DMS53 treated with DMSO at 0.1 percent for 48 hours (cell line): ENCODE data around the gene RXRA.

Experiments
- DNase-seq: peaks from one replicate; lab custom pipeline; 2025; ENCODE audit not compliant: unreplicated experiment; lab: John Stamatoyannopoulos, UW

The RXRA gene

DNA sequence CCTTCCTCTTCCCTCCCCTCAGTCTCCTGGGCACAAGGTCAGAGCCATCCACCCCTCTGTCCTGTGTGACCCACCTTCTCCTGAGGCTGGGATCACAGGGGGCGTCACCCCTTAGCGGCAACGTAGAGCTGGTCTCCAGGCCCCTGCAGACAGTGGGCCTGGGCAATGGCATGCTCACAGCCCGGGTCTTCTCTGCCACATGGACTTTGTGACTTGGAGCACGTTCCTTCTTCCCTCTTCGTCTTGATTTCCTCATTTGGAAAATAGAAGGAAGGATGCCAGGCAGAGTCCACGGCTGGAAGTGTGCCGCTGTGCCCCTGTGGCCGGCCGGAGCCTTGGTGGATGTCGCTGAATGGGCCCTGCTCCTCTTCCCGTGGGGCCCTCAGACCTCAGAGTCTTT lies 10.0 kb downstream of the RXRA start:
- DNase-seq, result no peak

DNA sequence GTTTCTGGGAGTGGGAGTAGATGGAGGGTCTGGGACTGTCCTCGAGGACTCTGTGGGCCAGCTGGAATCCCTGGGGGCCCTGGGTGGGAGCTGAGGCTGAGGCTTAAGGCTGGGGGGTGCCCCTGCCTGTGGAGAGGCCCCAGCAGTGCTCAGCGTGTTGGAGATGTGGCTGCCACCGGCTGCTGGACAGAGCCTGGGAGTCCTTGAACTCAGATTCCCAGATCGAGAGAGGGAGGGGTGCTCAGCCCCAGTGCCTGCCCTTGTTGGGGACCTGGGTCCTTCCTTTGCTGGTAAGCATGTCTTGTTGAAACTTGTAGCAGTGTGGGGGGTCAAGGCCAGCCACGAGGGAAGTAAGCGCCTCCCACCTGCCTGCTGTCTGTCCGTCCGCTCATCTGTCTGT lies 10.7 kb downstream of the RXRA start:
- DNase-seq, result no peak

DNA sequence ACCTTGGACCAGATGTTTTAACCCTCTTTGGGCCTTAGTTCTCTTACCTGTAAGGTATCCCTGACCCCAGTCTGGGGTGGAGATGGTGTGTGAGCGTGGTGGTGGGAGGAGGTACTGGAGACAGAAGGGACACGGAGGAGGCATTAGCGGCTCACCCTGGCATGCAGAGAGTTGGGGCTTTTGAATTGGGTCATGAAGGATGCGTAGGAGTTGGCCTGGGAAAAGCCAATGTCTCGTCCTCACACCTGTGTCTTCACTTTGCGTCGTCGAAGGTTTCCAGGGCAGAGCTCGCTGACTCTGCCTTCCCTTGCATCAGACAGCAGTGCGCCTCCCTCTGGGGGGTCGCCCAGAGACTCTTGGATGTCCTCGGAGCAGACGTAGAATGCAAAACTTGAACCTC lies 11.2 kb downstream of the RXRA start:
- DNase-seq, result no peak

DNA sequence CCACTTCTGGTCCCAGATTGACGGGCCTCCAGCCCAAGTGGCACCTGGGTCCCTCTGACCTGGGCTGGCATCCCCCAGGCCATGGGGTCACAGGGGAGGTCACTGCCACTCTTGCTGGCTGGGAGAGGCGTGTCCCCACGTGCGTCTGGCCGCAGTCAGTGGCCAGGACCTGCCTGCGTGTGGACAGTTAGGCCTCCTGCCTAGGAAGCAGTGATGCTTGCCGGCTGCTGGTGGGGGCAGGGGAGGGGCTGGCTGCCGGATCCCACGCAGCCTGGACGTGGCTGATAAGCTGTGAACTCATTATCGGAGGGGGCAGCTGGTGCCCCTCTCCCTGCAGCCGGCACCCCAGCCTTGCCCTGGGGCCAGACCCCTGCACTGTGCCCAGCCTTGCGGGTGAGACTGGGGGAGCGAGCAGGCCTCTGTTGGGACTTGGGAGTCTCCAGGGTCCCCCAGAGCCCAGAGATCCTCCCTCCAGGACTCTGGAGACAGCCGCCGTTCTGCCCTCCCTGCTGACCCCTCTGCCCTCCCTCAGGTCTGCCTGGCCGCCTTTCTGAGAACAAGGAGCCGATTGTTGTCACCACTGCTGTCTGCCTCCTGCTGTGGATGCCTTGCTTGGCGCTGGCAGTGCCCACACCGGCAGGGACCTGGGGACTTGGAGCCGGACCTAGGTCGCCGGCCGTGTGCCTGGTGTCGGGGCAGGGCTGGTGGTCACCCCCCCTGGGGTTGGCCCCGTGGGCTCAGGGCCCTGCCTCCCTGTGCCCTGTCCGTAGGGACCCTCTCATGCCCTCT lies 12.3 kb downstream of the RXRA start:
- no peak for DNase-seq

DNA sequence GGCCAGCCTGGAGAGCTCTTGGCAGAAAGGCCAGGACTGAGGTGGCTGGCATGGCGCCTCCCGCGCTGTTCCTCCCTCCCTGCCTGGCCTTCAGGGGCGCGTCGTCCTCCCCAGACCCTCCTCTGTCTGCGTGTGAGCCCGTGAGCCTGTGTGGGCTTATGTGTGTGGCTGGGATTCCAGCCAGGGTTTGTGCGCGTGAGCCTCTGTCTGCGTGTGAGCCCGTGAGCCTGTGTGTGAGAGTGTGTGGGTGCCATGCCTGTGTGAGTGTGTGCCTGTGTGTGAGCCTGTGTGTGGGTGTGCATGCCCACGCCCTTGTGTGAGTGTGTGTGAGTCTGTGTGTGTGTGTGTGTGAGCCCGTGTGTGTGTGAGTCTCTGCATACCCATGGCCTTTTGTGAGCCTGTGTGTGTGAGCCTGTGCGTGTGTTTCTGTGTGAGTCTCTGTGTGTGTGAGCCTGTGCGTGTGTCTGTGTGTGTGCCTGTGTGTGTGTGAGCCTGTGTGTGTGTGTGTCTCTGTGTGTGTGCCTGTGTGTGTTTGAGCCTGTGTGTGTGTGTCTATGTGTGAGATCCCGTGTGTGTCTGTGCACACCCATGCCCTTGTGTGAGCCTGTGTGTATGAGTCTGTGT lies 13.0 kb downstream of the RXRA start:
- no peak for DNase-seq

DNA sequence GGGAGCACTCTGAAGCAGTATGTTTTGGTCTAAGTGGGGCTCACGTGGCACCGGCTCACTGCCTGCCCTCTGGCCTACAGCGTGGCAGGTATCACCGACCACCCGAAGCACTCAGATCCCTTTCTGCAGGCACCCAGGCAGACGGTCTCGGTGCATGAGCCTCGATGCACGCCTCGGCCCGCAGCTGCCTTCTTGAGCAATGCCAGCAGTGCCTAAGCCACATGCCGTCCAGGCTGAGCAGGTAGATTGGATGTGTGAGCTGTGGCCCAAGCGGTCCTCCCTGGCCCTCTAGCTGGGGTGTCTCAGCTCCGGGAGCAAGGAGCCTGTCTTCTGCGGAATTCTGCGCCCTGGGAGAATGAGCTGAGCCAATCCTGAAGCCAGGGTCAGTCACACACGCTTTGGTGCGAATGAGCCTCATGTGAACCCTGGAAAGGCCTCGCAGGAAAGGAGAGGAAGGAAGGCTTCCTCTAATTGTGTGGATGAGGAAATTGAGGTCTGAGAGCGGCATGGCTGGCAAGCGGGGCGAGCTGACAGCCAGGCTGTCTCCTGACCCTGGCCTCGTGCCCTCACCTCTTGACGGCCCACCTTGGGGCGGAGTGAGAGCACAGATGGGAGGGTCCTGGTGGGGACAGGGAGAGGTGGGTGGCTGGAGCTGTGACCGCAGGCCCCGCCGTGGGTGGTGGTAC lies 14.4 kb downstream of the RXRA start:
- DNase-seq, result no peak

DNA sequence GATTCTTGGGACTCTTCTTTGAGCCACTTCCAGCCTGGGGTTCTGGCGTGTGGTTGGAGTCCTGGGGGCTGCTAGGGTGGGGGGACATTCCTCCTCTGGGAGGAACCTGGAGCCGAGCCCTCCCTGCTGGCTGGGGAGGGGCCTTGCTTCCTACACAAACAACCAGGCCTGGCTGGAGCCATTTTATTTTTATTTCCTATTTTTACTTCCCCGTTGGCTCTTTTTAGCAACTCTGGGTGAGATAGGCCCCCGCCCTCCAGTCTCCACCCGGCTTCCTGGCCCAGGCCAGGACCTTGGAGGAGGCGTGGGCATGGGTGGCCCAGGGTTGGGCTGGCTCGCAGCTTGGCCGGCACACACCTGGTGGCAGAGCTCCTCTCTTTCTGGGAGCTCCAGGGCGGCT lies 15.1 kb downstream of the RXRA start:
- DNase-seq, result no peak

DNA sequence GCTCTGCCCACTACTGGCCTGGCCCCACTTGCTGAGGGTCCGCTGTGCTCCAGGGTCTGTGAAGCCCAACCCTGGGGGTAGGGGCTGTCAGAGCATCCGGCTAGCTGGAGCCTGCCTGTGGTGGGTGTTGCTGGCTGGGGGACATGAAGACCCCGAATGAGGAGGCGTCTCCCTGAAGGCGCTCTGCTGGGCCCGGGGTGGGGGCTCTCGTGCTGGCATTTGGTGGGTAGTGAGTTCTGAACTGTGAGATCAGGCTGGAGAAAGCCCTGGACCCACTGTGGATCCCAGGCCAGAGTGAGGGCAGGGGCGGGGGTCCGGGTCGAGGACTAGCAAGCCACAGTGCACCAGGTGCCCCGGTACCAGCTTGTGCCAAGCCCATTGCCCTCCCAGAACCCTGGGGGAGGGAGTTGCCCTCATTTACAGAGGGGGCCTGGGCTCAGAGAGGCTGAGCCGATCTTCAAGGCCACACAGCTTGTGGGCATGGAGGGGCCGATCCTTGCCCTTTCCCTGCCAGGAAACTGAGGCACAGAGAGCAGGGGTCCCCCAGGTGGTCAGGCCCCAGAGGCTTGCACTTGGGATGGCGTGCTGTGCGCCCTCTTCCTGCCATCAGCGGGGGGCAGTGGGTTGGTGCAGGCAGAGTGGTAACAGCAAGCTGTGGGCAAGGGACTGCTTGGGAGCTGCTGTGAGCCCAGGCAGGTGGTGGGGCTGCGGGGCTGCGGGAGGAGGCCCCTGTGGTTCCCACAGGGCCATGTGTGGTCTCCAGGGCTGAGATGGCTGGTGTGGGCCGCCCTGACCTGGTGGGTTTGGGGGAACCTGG lies 15.9 kb downstream of the RXRA start:
- no peak for DNase-seq

DNA sequence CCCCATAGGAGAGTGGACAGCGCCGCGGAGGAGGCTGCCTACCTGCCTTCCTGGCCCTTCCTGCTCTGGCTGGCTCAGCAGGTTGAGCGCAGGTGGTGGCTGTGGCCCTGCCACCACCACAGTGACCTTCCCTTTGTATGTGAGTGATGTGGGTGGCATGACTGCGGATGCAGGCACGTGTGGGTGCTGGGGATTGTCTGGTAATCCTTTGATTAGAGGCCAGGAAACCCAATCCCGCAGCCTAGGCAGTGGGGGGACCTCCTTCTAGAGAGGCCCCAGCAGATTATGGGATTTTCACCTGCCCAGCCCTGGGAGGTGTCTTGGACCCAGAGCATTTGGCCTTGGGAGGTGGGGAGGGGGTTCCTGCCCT lies 16.5 kb downstream of the RXRA start:
- no peak for DNase-seq

DNA sequence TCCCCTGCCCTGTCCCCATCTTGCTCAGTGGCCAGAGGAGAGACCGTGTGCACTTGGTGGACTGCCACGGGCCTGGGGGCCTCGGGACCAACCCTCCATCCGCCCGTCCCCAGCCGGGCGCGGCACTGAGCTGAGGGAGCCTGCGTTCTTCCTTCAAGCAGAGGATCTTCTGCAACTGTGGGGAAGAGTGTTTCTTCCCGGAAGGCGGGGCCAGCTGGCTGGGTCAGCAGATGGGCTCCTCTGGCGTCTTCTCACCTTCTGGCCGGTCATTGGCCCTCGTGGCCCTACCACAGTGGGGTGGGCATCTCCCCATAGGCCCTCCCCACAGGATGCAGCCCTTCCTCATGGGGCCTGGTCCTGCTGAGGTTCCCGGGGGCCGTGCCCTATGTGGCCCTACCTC lies 17.4 kb downstream of the RXRA start:
- DNase-seq, result no peak

DNA sequence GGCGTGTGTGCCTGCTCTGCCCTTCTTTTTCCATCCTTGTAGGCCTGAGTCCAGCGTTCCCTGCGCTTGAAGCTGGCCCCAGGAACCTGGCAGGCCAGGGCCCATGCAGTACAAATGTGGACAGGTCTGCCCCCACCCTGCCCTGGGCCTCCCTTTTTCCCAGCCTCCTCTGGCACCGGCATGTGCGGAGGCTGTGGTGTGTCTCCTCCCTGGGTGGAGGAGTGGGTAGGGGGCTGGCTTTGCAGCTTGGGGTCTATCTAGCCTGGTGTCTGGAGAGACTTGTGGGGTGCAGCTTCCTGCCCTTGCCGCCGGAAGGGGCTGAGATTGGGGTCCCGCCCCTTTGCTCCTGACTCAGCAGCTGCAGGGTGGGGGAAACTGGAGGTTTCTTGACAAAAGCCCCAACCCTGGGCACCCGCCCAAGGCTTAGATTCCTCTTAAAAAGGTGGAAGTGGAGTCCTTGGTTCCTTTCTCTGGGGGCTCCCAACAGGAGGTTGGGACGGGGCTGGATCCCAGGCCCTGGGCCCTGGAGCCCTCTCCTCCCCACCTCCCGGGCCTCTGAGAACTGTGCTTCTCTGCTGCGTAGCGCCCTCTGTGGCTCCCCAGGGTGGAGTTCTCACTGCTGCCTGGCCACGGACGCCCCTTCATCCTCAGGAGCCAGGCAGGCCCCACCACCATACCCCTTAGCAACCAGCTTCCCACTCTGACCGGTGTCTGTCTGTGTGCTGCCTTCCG lies 18.0 kb downstream of the RXRA start:
- no peak for DNase-seq

DNA sequence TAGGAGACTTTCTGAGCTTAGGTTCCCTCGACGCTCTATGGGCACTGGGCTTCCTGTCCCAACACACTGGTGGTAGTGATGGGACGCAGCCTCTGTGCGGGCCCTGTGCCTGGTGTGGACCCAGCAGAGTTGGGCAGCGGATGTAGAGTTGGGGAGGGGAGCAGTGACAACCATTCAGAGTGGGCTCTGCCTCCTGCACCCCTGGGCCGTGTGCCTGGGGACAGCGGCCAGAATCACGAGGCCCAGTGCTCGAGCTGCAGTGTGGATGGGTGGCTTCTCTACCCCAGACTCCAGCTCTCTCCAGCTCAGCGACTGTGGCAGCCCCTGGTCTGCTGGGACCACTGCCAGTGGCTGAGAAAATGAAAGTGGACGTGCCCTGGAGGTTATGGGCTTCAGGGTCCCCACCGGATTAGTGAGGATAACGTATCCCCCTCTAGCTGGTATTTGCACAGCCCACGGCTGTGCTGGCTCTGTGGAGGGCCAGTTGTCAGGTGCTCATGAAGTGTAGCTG lies 18.6 kb downstream of the RXRA start:
- DNase-seq, result no peak

DNA sequence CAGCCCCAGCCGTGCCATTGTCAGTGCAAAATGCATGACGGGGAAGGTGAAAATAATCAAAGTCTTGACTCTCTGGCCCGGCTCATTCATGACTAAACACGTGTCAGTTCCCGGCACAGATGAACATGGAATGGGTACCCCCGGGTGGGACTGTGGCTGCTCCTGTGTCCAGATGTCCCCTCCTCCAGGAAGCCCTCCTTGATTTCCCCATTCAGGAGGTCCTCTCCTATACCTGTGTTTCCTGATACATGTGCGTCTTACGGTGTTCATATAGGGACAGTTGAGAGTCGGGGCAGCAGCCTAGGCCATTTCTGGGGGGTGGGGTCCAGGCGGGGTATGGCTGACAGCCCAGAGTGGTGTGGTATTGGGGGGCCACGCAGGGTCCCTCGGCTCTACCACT lies 19.5 kb downstream of the RXRA start:
- DNase-seq, result no peak

DNA sequence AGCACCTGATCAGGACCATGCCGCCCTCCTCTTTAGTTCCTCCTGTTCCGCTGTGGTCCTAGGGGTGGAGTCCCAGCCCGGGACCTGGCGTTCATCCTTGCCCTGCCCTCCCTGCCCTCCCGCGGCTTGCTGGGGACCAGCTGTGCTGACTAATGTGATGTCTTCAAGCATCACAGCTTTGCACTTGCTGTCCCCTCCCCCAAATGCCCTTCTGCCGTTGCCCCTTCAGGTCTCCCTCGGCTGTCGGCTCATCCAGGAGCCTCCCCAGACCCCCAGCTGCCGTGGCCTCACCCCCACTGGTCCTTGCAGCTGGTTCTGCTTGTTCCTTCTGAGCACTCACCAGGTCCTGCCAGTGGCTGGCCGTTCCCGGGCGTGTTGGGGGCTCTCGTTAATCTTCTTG lies 19.9 kb downstream of the RXRA start:
- DNase-seq, result no peak

DNA sequence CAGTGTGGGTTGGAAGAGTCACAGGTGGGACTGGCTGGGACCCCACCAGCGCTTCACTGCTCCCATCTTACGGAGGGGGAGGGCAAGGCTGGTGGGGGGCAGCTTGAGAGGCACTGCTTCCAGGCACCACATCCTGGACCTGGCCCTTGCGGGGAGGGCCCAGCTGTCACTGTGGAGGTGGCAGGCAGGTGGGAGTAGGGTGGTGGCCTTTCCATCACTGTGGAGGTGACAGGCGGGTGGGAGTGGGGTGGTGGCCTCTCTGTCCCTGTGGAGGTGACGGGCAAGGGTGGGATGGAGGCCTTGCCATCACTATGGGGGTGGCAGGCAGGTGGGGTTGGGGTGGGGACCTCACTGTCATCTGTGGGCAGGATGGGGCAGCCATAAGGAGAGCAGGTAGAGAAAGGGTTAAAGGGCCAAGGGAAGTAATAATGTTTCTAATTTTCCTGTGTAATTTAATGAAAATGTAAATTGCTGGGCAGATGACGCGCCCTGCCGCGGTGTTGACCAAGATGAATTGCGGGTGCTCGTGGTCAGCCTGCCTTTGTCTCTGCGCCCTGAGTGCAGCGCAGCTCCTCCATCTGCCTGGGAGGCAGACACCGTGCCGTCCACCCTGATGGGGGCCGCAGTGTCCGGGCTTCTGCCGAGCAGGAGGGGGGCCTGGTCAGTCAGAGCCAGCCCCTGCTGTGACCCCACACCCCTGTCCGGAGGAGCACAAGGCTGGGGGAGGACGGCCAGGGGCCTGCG lies 20.8 kb downstream of the RXRA start:
- no peak for DNase-seq

DNA sequence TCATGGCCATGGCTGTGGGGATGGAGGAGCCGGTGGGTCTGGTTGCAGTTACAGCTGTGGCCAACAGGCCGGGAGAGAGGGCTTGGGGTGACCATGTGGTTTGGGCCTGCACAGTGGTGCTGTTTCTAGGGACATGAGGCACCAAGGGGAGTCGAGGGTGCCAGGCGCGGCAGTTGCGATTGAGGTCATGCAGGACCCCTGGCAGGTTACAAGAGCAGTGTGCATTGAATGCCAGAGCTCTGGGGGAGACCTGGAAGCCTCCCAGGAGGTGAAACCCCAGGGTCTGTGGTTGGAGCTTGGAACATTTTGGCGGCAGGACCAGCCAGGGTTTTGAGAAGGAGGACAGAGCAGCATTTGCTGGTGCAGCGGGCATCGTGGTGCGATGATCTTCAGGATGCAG lies 21.7 kb downstream of the RXRA start:
- DNase-seq, result no peak

DNA sequence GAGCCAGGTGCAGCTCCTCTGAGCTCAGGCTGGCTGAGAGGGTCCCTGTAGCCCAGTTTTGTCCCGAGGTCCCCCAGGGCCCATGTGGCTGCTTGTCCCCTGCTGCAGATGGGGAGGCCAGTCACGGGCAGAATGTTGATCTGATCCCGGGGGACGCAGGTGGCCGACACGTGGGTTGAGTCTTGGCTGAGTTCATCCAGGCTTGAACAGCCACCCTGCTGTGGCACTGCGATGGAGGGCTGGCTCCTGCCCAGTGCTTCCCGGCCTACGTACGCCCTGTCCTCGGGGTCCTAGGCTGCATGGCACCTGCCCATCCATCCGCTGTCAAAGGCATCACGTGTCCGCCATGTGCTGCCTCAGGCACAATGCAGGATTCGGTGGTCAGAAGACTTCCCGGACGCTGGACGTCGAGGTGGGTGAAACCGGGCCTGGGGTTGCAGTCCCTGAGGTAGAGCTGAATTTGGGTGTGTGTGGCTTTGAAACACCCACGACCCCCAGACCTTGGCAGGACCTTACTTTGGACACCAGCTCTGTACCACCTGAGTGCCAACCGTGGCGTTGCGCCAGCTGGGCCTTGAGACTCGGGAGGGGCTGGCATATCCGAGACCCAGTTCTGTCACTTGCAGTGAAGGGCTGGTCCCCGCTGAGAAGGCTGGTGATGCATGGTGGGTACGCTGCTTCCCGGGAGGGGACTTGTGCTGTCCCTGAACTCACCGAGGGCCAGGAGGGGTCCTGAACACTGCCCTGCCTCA lies 22.3 kb downstream of the RXRA start:
- no peak for DNase-seq

DNA sequence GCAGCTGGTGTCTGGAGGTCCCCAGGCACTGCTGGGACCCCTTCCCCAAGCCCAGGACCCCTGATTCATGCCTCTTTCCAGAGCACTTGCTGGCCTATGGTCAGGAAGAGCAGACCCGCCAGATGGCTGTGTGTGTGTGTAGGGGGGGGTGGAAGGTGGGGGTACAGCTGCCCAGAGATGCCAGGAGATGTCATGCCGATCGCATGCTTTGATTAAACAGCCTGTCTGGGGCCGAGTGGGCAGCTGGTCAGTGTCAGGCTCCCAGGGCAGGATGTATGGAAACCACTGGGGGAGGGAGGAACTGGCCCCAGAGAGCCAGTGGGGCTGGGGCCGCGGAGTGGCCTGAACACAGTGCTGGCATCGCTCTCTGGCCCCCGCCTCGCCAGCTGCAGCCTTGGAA lies 23.7 kb downstream of the RXRA start:
- no peak for DNase-seq

DNA sequence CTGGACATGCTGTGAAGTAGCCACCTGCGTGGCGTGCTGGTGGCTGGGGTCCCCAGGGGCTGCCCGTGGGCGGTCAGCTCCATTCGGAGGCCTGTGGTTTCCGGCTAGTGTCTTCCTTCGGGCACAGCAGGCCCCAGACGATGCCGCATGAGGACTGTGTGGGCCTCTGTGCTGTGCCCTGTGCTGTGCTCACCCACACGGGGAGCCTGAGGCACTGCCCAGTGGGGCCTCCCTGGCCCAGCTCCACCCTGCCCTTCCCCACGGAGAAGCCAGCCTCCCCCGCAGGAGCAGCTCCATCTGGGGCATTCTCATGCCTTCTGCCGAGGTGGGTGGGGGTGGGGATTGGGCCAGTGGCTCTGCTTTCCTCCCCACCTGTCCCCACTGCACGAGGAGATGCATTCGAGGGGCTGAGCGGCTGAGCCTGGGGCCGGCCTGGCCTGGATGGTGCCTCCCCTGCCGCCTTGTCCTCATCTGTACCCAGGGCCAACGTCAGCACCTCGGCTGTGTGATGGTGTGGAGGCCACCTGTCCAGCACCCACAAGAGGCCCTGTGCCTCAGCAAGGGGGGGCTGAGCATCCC lies 24.2 kb downstream of the RXRA start:
- DNase-seq, result no peak
